Neural progenitor cell (in vitro differentiated cells): ENCODE measurements around the gene ACBD5. TPM values are rescaled to one million over a fixed set of nuclear protein-coding genes. Genes with fewer than 3 reads are reported as not detected.

ENCODE experiments used
- DNase-seq: peaks from one replicate; pipeline ENCODE4 v3.0.0-alpha.2; 2016; ENCODE audit warnings: low spot score
- H2AFZ ChIP-seq: fragments of 200-600 bp; sonication (generic); replicated peaks from 2 replicates; pipeline ENCODE4 v1.6.1; 2016; ENCODE audit warnings: antibody characterized with exemption
- H3F3A ChIP-seq: fragments of 200-600 bp; sonication (generic); 2 replicates; pipeline ENCODE4 v1.6.1; 2016; ENCODE audit warnings: antibody characterized with exemption, low read depth
- H3K27ac ChIP-seq: fragments of 200-600 bp; sonication (generic); 2 replicates; pipeline ENCODE4 v1.5.1; 2016; ENCODE audit warnings: mild to moderate bottlenecking
- H3K27me3 ChIP-seq: fragments of 200-600 bp; sonication (generic); 2 replicates; pipeline ENCODE4 v1.6.1; 2016; ENCODE audit warnings: mild to moderate bottlenecking, moderate library complexity
- H3K36me3 ChIP-seq: fragments of 200-600 bp; sonication (generic); 2 replicates; pipeline ENCODE4 v1.5.1; 2016
- H3K4me1 ChIP-seq: fragments of 200-600 bp; sonication (generic); 2 replicates; pipeline ENCODE4 v1.6.1; 2016; ENCODE audit warnings: mixed run types
- H3K4me2 ChIP-seq: fragments of 200-600 bp; sonication (generic); 2 replicates; pipeline ENCODE4 v1.6.1; 2016
- H3K4me3 ChIP-seq: fragments of 200-600 bp; sonication (generic); 2 replicates; pipeline ENCODE4 v1.5.1; 2016
- H3K79me2 ChIP-seq: fragments of 200-600 bp; sonication (generic); 2 replicates; pipeline ENCODE4 v1.6.1; 2016; ENCODE audit warnings: low read depth
- H3K9ac ChIP-seq: fragments of 200-600 bp; sonication (generic); 2 replicates; pipeline ENCODE4 v1.6.1; 2016
- H3K9me3 ChIP-seq: fragments of 200-600 bp; sonication (generic); 2 replicates; pipeline ENCODE4 v1.5.1; 2016; ENCODE audit warnings: low read depth
- H4K20me1 ChIP-seq: fragments of 200-600 bp; sonication (generic); 2 replicates; pipeline ENCODE4 v1.6.1; 2016; ENCODE audit warnings: low read depth
- H3K27ac Mint-ChIP-seq: 3 replicates; pipeline ENCODE4 v1.8.0; 2021; ENCODE audit warnings: mixed read lengths
- H3K27me3 Mint-ChIP-seq: 2 replicates; pipeline ENCODE4 v1.8.0; 2022; ENCODE audit warnings: low read depth, mild to moderate bottlenecking, inconsistent platforms, moderate library complexity, mixed read lengths; ENCODE audit not compliant: insufficient read depth
- H3K36me3 Mint-ChIP-seq: 3 replicates; pipeline ENCODE4 v1.8.0; 2021; ENCODE audit warnings: mixed read lengths
- H3K4me1 Mint-ChIP-seq: 3 replicates; pipeline ENCODE4 v1.8.0; 2021; ENCODE audit warnings: mixed read lengths
- H3K4me3 Mint-ChIP-seq: 3 replicates; pipeline ENCODE4 v1.8.0; 2021; ENCODE audit warnings: mild to moderate bottlenecking, moderate library complexity, mixed read lengths
- H3K9me3 Mint-ChIP-seq: 3 replicates; pipeline ENCODE4 v1.8.0; 2020; ENCODE audit warnings: mixed read lengths
- CTCF ChIP-seq: fragments of 200-600 bp; sonication (generic); IDR thresholded peaks from 2 replicates; pipeline ENCODE4 v1.5.1; 2017; ENCODE audit warnings: antibody characterized with exemption, mild to moderate bottlenecking
- EZH2 ChIP-seq: fragments of 200-600 bp; sonication (generic); IDR thresholded peaks from 2 replicates; pipeline ENCODE4 v1.6.1; 2017; ENCODE audit warnings: antibody characterized with exemption, mild to moderate bottlenecking, moderate library complexity
- EZH2phosphoT487 ChIP-seq: fragments of 200-600 bp; sonication (generic); IDR thresholded peaks from 2 replicates; pipeline ENCODE4 v1.6.1; 2017; ENCODE audit warnings: antibody characterized with exemption
- total RNA-seq: library from RNA; depleted of rRNA; stranded (reverse); fragments of >200 nt; gene quantifications from 2 replicates; pipeline ENCODE4 v1.2.3, GENCODE V29; 2015; ENCODE audit warnings: low replicate concordance

The ACBD5 gene
- total RNA-seq, 1 donor from 2014 or later, result 21.8 TPM

DNA sequence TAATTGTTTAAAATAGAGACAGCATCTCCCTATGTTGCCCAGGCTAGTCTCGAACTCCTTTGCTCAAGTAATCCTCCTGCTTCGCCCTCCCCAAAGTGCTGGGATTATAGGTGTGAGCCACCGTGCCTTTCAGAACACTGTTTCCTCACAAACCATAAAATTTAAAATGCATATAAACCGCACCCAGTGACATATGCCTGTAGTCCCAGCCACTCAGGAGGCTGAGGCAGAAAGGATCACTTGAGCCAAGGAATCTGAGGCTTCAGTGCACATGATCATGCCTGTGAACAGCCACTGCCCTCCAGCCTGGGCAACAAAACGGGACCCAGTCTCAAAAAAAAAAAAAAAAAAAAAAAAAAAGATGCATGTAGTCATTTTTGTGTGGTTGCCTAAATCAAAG is 36.8 kb downstream of the ACBD5 start:
- H2AFZ ChIP-seq, result no peak overlapping the region
- H3K27ac Mint-ChIP-seq, result no peak overlapping the region

DNA sequence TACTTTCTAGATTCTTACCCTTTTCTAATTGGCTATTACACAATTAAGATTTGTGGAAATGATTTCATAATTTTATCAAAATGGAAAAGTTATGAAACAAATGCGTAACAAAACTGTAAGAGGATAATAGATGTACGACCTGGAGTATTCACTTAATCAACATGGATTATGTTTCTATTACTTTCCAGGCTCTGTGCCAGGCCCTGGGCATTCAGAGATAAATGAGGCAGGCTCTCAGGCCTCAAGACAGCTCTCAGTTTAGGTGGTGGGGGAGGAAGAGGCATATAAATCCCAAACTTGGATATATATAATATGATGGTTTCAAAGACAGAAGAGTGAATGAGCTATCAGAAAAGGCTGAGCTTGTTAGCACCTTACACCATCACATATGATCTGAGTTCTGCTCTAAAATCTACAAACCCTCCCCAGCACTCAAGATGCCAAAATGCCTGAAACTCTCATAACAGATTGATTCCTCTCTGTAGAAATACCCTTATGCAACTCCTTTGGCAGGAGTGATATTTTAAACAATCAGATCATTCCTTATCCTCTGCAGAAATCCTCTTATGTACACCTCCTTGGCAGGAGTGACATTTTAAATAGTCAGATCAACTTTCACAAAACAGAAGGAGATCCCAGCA is 42.5 kb downstream of the ACBD5 start:
- no peak overlapping the region for H3K4me3 Mint-ChIP-seq

More for the DNA sequence above, 36.8 kb downstream of the ACBD5 start:
- Histone ChIP-seq H4K20me1 (no peaks in the 10 kb centered on the region), H3K27ac (no peak overlapping the region), H3F3A (no peaks in the 10 kb centered on the region), H3K36me3 (no peaks in the 10 kb centered on the region), H3K9me3 (no peaks in the 10 kb centered on the region), H3K9ac (no peak overlapping the region), H3K79me2 (no peaks in the 10 kb centered on the region), H3K4me2 (no peak overlapping the region), H3K4me1 (no peaks in the 10 kb centered on the region), H3K4me3 (no peak overlapping the region), H3K27me3 (no peaks in the 10 kb centered on the region)
- Mint-ChIP-seq H3K4me3 (no peak overlapping the region), H3K36me3 (peaks cover 17% of the 10 kb centered on the region), H3K27me3 (no peaks in the 10 kb centered on the region), H3K4me1 (no peaks in the 10 kb centered on the region), H3K9me3 (no peaks in the 10 kb centered on the region)
- DNase-seq, result no peak
- TF ChIP-seq CTCF (no peak), EZH2phosphoT487 (no peak)

DNA sequence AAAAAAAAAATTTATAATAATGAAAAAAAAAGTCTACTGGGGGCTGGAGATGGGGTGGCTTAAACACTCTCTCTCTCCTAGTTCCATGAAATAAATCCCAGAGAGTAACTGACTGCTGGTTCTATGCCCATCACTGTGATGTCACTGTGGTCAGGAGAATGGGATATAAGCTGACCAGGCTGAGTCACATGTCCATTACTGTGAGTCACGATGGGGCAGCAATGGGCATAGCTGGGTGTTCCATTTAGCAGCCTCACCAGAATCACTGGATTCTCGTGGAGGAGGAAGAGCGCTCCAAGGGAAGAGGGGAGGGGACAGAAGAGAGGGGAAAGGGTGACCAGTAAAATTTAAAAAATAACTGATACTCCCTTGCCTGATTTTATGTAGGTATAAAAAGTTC is 48.3 kb downstream of the ACBD5 start:
- TF ChIP-seq EZH2 (no peak), CTCF (no peak), EZH2phosphoT487 (no peak)
- no peak overlapping the region for H3K9ac ChIP-seq
- H4K20me1 ChIP-seq, result no peaks in the 10 kb centered on the region
- H3K36me3 ChIP-seq, result no peaks in the 10 kb centered on the region
- H3K9me3 ChIP-seq, result no peaks in the 10 kb centered on the region
- Mint-ChIP-seq H3K9me3 (no peaks in the 10 kb centered on the region), H3K27me3 (no peaks in the 10 kb centered on the region), H3K36me3 (peaks cover under 1% of the 10 kb centered on the region), H3K4me3 (no peak overlapping the region), H3K4me1 (no peaks in the 10 kb centered on the region), H3K27ac (no peak overlapping the region)
- no peaks in the 10 kb centered on the region for H3K79me2 ChIP-seq
- DNase-seq, result no peak
- H3K4me3 ChIP-seq, result no peak overlapping the region
- no peak overlapping the region for H3K4me2 ChIP-seq
- no peak overlapping the region for H3K27ac ChIP-seq
- H3K4me1 ChIP-seq, result no peaks in the 10 kb centered on the region
- H2AFZ ChIP-seq, result no peak overlapping the region
- H3K27me3 ChIP-seq, result no peaks in the 10 kb centered on the region
- H3F3A ChIP-seq, result peaks cover 15% of the 10 kb centered on the region

More for the DNA sequence above, 42.5 kb downstream of the ACBD5 start:
- H3K4me1 Mint-ChIP-seq, result peaks cover 5% of the 10 kb centered on the region
- H3K4me3 ChIP-seq, result no peak overlapping the region
- H3K27ac Mint-ChIP-seq, result no peak overlapping the region
- no peaks in the 10 kb centered on the region for H3K27me3 ChIP-seq
- H3K4me2 ChIP-seq, result peak overlapping the region; percentile 31
- H3K4me1 ChIP-seq, result peaks cover 5% of the 10 kb centered on the region
- H3K27me3 Mint-ChIP-seq, result no peaks in the 10 kb centered on the region
- H2AFZ ChIP-seq, result no peak overlapping the region
- no peak overlapping the region for H3K9ac ChIP-seq
- no peak for DNase-seq
- H3K36me3 ChIP-seq, result no peaks in the 10 kb centered on the region
- H3K9me3 ChIP-seq, result no peaks in the 10 kb centered on the region
- H4K20me1 ChIP-seq, result no peaks in the 10 kb centered on the region
- H3K79me2 ChIP-seq, result no peaks in the 10 kb centered on the region
- H3K27ac ChIP-seq, result peak overlapping the region; percentile 44
- H3F3A ChIP-seq, result peaks cover 4% of the 10 kb centered on the region
- H3K36me3 Mint-ChIP-seq, result peaks cover 10% of the 10 kb centered on the region
- no peaks in the 10 kb centered on the region for H3K9me3 Mint-ChIP-seq
- TF ChIP-seq EZH2phosphoT487, result no peak
- no peak for TF ChIP-seq EZH2
- no peak for TF ChIP-seq CTCF
